ENCODE results near the gene HM13.

GRCh38 chr20:31473331-31474096 lies 40.7 kb upstream of the HM13 start:
- TF ChIP-seq EZH2 (IDR thresholded peaks at IDR 0.05; ENCODE audit: low read depth, unreplicated experiment) (no peak), CTCF (conservative IDR thresholded peaks at IDR 0.05; ENCODE audit: low read depth in 2 of 2) (no peak), REST (IDR thresholded peaks at IDR 0.05; ENCODE audit: unreplicated experiment) (no peak), EZH2phosphoT487 (IDR thresholded peaks at IDR 0.05; ENCODE audit: unreplicated experiment) (no peak), CREB1 (CRISPR knock-in tag; IDR thresholded peaks at IDR 0.05; ENCODE audit: low read depth) (no peak), POLR2AphosphoS5 (IDR thresholded peaks at IDR 0.05; ENCODE audit: low read depth) (no peak), ZNF331 (CRISPR knock-in tag; IDR thresholded peaks at IDR 0.05; ENCODE audit: low read depth) (no peak), ETS1 (IDR thresholded peaks at IDR 0.05) (no peak), NANOG (IDR thresholded peaks at IDR 0.05; ENCODE audit: borderline replicate concordance) (no peak), JUNB (IDR thresholded peaks at IDR 0.05; ENCODE audit: unreplicated experiment) (no peak), ZNF462 (CRISPR knock-in tag; IDR thresholded peaks at IDR 0.05) (no peak), ZNF114 (CRISPR knock-in tag; IDR thresholded peaks at IDR 0.05) (no peak)

Data from GM23338 (cell line).